OCI-LY7 (cell line): ENCODE measurements around the gene MEIS2.

ENCODE experiments used
- CTCF ChIP-seq: fragments of 200-600 bp; sonication (generic); conservative IDR thresholded peaks from 2 replicates; pipeline ENCODE4 v1.5.1; 2014; ENCODE audit warnings: mild to moderate bottlenecking, antibody characterized with exemption, low read length, moderate library complexity, mixed read lengths
- EZH2phosphoT487 ChIP-seq: fragments of 200-600 bp; sonication (generic); IDR thresholded peaks from 2 replicates; pipeline ENCODE4 v1.6.1; 2018; ENCODE audit warnings: low read depth, borderline replicate concordance, mild to moderate bottlenecking, mixed run types, antibody characterized with exemption, low read length, moderate library complexity, mixed read lengths

GRCh38 chr15:36850864-36851263, 249.5 kb downstream of the MEIS2 start:
- TF ChIP-seq EZH2phosphoT487, result no peak
- no peak for TF ChIP-seq CTCF
